Measurements from ENCODE around the gene NHLRC2. TPM values are rescaled to one million over a fixed set of nuclear protein-coding genes. Genes with fewer than 3 reads are reported as not detected.

Gene NHLRC2
- total RNA-seq, 4 donors from 2014 or later, result 18.0 to 117 (median 24.1) TPM

- TF ChIP-seq CTCF (IDR thresholded peaks at IDR 0.05), result no peak
- DNase-seq (ENCODE audit: low spot score), result no peak
- no peak for ATAC-seq (ENCODE audit: low FRiP score)
Observed at GRCh38 chr10:113954409-113954808, 99.9 kb downstream of the NHLRC2 start.

DNA sequence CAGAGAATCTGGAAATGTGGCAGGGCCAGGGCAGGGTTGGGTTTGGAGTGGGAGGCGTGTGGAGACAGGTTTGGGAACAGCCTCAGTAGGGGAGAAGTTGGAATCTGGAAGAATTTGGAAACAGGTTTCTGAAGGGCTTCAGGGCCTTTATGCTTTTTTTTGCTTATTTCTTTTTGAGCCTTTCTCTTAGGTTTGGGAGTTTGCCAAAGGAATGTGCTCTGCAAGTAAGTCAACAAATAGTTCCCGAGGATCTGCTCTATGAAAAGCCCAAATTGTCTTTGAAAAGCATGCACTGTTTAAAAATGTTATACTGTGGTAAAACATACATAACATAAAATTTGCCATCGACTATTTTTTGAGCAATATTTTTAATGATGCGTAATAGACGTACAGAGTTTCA lies 102.6 kb downstream of the NHLRC2 start:
- ATAC-seq (ENCODE audit: low FRiP score), result no peak
- no peak for DNase-seq (ENCODE audit: low spot score)
- TF ChIP-seq CTCF (IDR thresholded peaks at IDR 0.05), result no peak

DNA sequence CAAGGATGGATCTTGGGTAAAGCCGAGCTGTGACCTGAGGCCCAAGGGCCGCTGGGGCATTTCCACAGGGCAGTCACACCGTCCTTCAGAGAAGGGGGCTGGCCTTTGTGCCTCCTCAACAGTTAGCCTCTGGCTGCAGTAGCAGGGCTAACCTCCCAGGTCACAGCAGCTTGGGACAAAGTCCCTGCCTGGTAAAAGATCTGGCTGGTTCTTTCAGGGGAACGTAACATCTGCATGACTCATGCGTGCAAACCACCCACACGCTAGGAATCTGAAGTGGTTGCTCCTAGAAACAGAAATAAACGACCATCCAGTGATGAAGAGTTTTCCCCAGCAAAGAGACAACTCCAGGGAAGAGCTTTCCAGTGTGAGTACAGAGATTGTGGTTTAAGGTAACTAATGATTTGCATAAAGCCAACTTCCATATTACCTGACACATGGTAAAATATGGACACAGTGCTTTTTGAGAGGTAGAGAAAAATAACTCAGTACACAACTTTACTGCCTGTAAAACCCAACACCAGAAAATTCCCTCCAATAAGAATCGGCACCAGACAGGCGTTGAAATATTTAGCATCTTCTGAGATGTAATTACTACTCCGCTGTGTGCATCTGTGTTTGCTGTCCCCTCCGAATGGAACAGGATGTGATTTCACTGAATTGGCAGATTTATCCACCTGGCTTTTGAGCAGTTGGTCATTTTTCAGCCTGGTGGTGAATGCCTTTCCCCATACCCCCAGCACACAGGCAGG lies 104.3 kb downstream of the NHLRC2 start:
- no peak for DNase-seq (ENCODE audit: low spot score)

GRCh38 chr10:113959383-113959760 lies 104.9 kb downstream of the NHLRC2 start:
- ATAC-seq (ENCODE audit: low FRiP score) (no peak), DNase-seq (ENCODE audit: low spot score) (no peak)
- no peak for TF ChIP-seq CTCF (IDR thresholded peaks at IDR 0.05)

More for the DNA sequence above, 104.3 kb downstream of the NHLRC2 start:
- peak; percentile 93 for ATAC-seq (ENCODE audit: low FRiP score)
- no peak for TF ChIP-seq CTCF (IDR thresholded peaks at IDR 0.05)

- DNase-seq (ENCODE audit: low spot score) (no peak), ATAC-seq (ENCODE audit: low FRiP score) (no peak)
- no peak for TF ChIP-seq CTCF (IDR thresholded peaks at IDR 0.05)
Observed at GRCh38 chr10:113960617-113961181, 106.2 kb downstream of the NHLRC2 start.

- no peak for TF ChIP-seq CTCF (IDR thresholded peaks at IDR 0.05)
- ATAC-seq (ENCODE audit: low FRiP score), result no peak
- no peak for DNase-seq (ENCODE audit: low spot score)
Observed at GRCh38 chr10:113961182-113962031, 106.9 kb downstream of the NHLRC2 start.
